CD4-positive, alpha-beta T cell treated with Interleukin-17A for 1 hour (primary cell): Measurements from ENCODE around the gene PCP2.
A peak's percentile ranks its signal among the peaks of the same experiment; 100 is the strongest.

Experiments used
- DNase-seq: peaks from one replicate; pipeline ENCODE4 v3.0.0-alpha.2; 2020

PCP2 gene

GRCh38 chr19:7638802-7639465 is 5.4 kb upstream of the PCP2 start:
- no peak for DNase-seq

GRCh38 chr19:7637374-7638256 is 4.1 kb upstream of the PCP2 start:
- peak; percentile 27 for DNase-seq

GRCh38 chr19:7636691-7637373 is 3.3 kb upstream of the PCP2 start, which contains the start of gene STXBP2:
Gene STXBP2 (plus strand): TSS chr19:7637110. CDS start chr19:7637150, 40 bp downstream.
- peak; percentile 95 for DNase-seq

GRCh38 chr19:7636317-7636690 is 2.8 kb upstream of the PCP2 start:
- DNase-seq, result no peak

- DNase-seq, result no peak
These were observed 2.2 kb upstream of the PCP2 start for GRCh38 chr19:7635670-7636069.

GRCh38 chr19:7632340-7633203 is 947 bp downstream of the PCP2 start:
- no peak for DNase-seq

- no peak for DNase-seq
These were observed 1.9 kb downstream of the PCP2 start for GRCh38 chr19:7631577-7631976.

- peak; percentile 99 for DNase-seq
These were observed 4.0 kb downstream of the PCP2 start, which contains the start of the genes PET100 and XAB2 for GRCh38 chr19:7629347-7630054. Gene PET100 (plus strand): TSS chr19:7629793. CDS start chr19:7629834, 41 bp downstream. Gene XAB2 (minus strand): TSS chr19:7629545. CDS start chr19:7629527, 18 bp downstream.

- no peak for DNase-seq
These were observed 4.8 kb downstream of the PCP2 start for GRCh38 chr19:7628589-7629311.

- no peak for DNase-seq
These were observed 6.4 kb downstream of the PCP2 start for GRCh38 chr19:7627166-7627565.

GRCh38 chr19:7625763-7626372 is 7.7 kb downstream of the PCP2 start:
- DNase-seq, result no peak

- DNase-seq, result no peak
These were observed 8.7 kb downstream of the PCP2 start for GRCh38 chr19:7624810-7625209.

GRCh38 chr19:7623725-7624603 is 9.6 kb downstream of the PCP2 start:
- no peak for DNase-seq

GRCh38 chr19:7622933-7623685 is 10.4 kb downstream of the PCP2 start:
- DNase-seq, result no peak

GRCh38 chr19:7620442-7621412 is 12.8 kb downstream of the PCP2 start:
- DNase-seq, result no peak

- DNase-seq, result no peak
These were observed 13.7 kb downstream of the PCP2 start for GRCh38 chr19:7619671-7620441.
